HepG2 (cell line): Measurements from ENCODE around the gene TOLLIP. TPM values are rescaled to one million over a fixed set of nuclear protein-coding genes. Genes with fewer than 3 reads are reported as not detected.

Source experiments
- ARNT ChIP-seq: fragments of 450-650 bp; IDR thresholded peaks from 2 replicates; pipeline ENCODE4 v1.6.1; 2017
- ARNTL ChIP-seq: sonication (generic); formaldehyde crosslinking; IDR thresholded peaks from 2 replicates; pipeline ENCODE4 v1.4.0; 2020; ENCODE audit warnings: mild to moderate bottlenecking, missing genetic modification reagents
- DR1 ChIP-seq: sonication (generic); formaldehyde crosslinking; IDR thresholded peaks from 2 replicates; pipeline ENCODE4 v1.8.0; 2021; ENCODE audit warnings: mild to moderate bottlenecking, missing genetic modification reagents, inconsistent platforms
- ERF ChIP-seq: IDR thresholded peaks from 2 replicates; pipeline ENCODE4 v1.6.1; 2018; ENCODE audit warnings: missing biosample characterization, missing genetic modification reagents
- GLI4 ChIP-seq: sonication (generic); formaldehyde crosslinking; IDR thresholded peaks from 2 replicates; pipeline ENCODE4 v1.5.1; 2020; ENCODE audit warnings: missing genetic modification reagents, mild to moderate bottlenecking, moderate library complexity, borderline replicate concordance
- HCFC1 ChIP-seq: fragments of 150-350 bp; IDR thresholded peaks from 2 replicates; pipeline ENCODE4 v1.6.1; 2014; ENCODE audit warnings: low read depth, low read length
- HOXA7 ChIP-seq: sonication (generic); formaldehyde crosslinking; IDR thresholded peaks from 2 replicates; pipeline ENCODE4 v1.8.1; 2022; ENCODE audit warnings: mild to moderate bottlenecking, missing genetic modification reagents, moderate library complexity
- KLF16 ChIP-seq, 2 experiments: sonication (generic) in 1 of 2; formaldehyde crosslinking in 1 of 2; IDR thresholded peaks; 2 replicates each; pipeline versions ENCODE4 v1.6.1 to v1.8.0; 2016 to 2023; ENCODE audit warnings: missing genetic modification reagents in 2 of 2, missing compliant biosample characterization in 1 of 2
- MATR3 ChIP-seq: sonication (generic); formaldehyde crosslinking; IDR thresholded peaks from 2 replicates; pipeline ENCODE4 v1.4.0; 2020; ENCODE audit warnings: missing genetic modification reagents
- MEF2D ChIP-seq: sonication (generic); formaldehyde crosslinking; IDR thresholded peaks from 2 replicates; pipeline ENCODE4 v1.5.1; 2020; ENCODE audit warnings: mild to moderate bottlenecking, missing genetic modification reagents
- MXD4 ChIP-seq: IDR thresholded peaks from 2 replicates; pipeline ENCODE4 v1.6.1; 2016; ENCODE audit warnings: mild to moderate bottlenecking, missing biosample characterization, missing genetic modification reagents
- RFX5 ChIP-seq: IDR thresholded peaks from 2 replicates; pipeline ENCODE4 v1.6.1; 2011; ENCODE audit warnings: low read depth, low read length, improper control_type of control experiment
- ZBTB43 ChIP-seq: sonication (generic); formaldehyde crosslinking; conservative IDR thresholded peaks from 2 replicates; pipeline ENCODE4 v1.4.0; 2020; ENCODE audit warnings: missing genetic modification reagents
- ZNF225 ChIP-seq: sonication (generic); formaldehyde crosslinking; IDR thresholded peaks from 2 replicates; pipeline ENCODE4 v1.4.0; 2020; ENCODE audit warnings: mild to moderate bottlenecking, missing genetic modification reagents
- ZNF232 ChIP-seq: sonication (generic); formaldehyde crosslinking; IDR thresholded peaks from 2 replicates; pipeline ENCODE4 v1.4.0; 2020; ENCODE audit warnings: missing genetic modification reagents, borderline replicate concordance
- ZNF335 ChIP-seq: sonication (generic); formaldehyde crosslinking; IDR thresholded peaks from 2 replicates; pipeline ENCODE4 v1.4.0; 2020; ENCODE audit warnings: missing genetic modification reagents
- ZNF432 ChIP-seq: sonication (generic); formaldehyde crosslinking; IDR thresholded peaks from 2 replicates; pipeline ENCODE4 v1.5.0; 2020; ENCODE audit warnings: missing genetic modification reagents, mild to moderate bottlenecking, borderline replicate concordance
- ZNF576 ChIP-seq: sonication (generic); formaldehyde crosslinking; IDR thresholded peaks from 2 replicates; pipeline ENCODE4 v1.4.0; 2020; ENCODE audit warnings: mild to moderate bottlenecking, missing genetic modification reagents
- ZNF749 ChIP-seq: sonication (generic); formaldehyde crosslinking; IDR thresholded peaks from 2 replicates; pipeline ENCODE4 v1.8.0; 2022; ENCODE audit warnings: mild to moderate bottlenecking, missing genetic modification reagents, moderate library complexity, borderline replicate concordance
- polyA plus RNA-seq, 8 experiments: library from polyadenylated mRNA; depleted of rRNA in 3 of 8; stranded (reverse) in 7 of 8; unstranded in 1 of 8; fragments of >200 nt; fragmentation: Illumina TruSeq in 4 of 8; extraction: Trizol in 4 of 8; gene quantifications; 2 replicates each; pipeline versions ENCODE4 v1.2.1 to v1.2.3, GENCODE V29; 2011 to 2016; ENCODE audit warnings: low read depth in 4 of 8, missing spikeins in 1 of 8, mixed read lengths in 1 of 8; ENCODE audit not compliant: insufficient read depth in 1 of 8
- total RNA-seq, 5 experiments: library from RNA; depleted of rRNA; stranded (reverse); fragments of >200 nt; fragmentation: Illumina TruSeq; extraction: Trizol; gene quantifications; 2 replicates each; pipeline ENCODE4 v1.2.3, GENCODE V29; 2016; ENCODE audit warnings: low read depth in 1 of 5
- TF ChIP-seq, protein P1 (sequence below): sonication (generic); formaldehyde crosslinking; IDR thresholded peaks from 2 replicates; pipeline ENCODE4 v1.4.0; 2020; ENCODE audit warnings: mild to moderate bottlenecking, missing genetic modification reagents, borderline replicate concordance
- TF ChIP-seq, protein P2 (sequence below): sonication (generic); formaldehyde crosslinking; IDR thresholded peaks from 2 replicates; pipeline ENCODE4 v1.5.0; 2020; ENCODE audit warnings: mild to moderate bottlenecking, missing genetic modification reagents

Gene TOLLIP
- total and polyA plus RNA-seq, 2 of the 13 experiments (the other 11 are each of a cell fraction or from before 2014, with no cell fraction given) = 25.9 to 47.5 TPM

DNA sequence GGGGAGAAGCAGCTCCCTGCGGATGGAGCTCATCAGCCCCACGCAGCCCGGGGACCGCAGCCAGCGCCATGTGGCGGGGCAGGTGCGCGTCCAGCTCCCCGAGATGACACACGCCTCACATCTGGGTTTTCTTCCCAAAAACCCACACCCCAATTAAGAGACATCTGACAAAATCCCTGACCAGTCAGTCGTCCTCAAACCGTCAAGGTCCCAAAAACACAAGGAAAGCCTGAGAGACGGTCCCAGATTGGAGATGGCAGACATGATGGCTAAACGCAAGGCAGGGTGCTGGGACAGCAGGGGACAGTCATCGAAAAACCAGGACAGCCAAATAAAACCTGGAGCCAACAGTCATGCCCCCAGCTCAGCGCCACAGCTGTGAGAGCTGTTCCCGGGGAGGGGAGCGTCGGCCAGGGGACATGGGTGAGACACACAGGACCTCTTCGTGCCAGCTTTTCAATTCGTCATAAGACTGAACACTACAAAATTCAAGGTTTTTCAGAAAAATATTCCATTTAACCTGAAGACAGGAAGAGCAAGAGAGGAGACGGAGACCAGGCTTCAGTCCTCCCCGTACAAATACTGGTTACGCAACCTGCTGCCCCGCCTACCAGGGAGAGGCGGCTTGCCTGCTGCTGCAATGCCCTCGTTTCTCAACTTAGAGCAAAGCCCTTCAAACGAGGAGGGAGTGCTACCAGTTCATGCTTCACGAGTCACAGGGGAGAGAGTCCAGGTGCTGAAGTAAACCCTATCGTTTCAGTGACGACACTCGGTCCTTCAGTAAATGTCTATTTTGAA is 10.5 kb downstream of the TOLLIP start (continued):
- TF ChIP-seq MATR3 (CRISPR knock-in tag) (no peak), ERF (peak; percentile 87), HOXA7 (CRISPR knock-in tag) (no peak), ZNF225 (CRISPR knock-in tag) (no peak), ZNF576 (CRISPR knock-in tag) (no peak), RFX5 (no peak), ZNF232 (CRISPR knock-in tag) (0 out of 2 replicates have a peak, but pooled peaks have one; percentile 62), ZNF335 (CRISPR knock-in tag) (peak; percentile 25; the same call in 1 of the 2 replicates), HCFC1 (no peak), ARNTL (CRISPR knock-in tag) (peak; percentile 73), ZNF432 (no peak), MEF2D (CRISPR knock-in tag) (peak; percentile 81), MXD4 (CRISPR knock-in tag) (no peak), GLI4 (no peak), ZBTB43 (CRISPR knock-in tag) (peak; percentile 68; the same call in 1 of the 2 replicates), DR1 (CRISPR knock-in tag) (no peak), KLF16 (CRISPR knock-in tag; IDR thresholded peaks at IDR 0.05) (peak in 1 of 2 experiments; percentile 89; a peak in 2 of 4 replicates), ARNT (no peak), ZNF749 (CRISPR knock-in tag) (no peak)
- TF ChIP-seq, protein P1, sequence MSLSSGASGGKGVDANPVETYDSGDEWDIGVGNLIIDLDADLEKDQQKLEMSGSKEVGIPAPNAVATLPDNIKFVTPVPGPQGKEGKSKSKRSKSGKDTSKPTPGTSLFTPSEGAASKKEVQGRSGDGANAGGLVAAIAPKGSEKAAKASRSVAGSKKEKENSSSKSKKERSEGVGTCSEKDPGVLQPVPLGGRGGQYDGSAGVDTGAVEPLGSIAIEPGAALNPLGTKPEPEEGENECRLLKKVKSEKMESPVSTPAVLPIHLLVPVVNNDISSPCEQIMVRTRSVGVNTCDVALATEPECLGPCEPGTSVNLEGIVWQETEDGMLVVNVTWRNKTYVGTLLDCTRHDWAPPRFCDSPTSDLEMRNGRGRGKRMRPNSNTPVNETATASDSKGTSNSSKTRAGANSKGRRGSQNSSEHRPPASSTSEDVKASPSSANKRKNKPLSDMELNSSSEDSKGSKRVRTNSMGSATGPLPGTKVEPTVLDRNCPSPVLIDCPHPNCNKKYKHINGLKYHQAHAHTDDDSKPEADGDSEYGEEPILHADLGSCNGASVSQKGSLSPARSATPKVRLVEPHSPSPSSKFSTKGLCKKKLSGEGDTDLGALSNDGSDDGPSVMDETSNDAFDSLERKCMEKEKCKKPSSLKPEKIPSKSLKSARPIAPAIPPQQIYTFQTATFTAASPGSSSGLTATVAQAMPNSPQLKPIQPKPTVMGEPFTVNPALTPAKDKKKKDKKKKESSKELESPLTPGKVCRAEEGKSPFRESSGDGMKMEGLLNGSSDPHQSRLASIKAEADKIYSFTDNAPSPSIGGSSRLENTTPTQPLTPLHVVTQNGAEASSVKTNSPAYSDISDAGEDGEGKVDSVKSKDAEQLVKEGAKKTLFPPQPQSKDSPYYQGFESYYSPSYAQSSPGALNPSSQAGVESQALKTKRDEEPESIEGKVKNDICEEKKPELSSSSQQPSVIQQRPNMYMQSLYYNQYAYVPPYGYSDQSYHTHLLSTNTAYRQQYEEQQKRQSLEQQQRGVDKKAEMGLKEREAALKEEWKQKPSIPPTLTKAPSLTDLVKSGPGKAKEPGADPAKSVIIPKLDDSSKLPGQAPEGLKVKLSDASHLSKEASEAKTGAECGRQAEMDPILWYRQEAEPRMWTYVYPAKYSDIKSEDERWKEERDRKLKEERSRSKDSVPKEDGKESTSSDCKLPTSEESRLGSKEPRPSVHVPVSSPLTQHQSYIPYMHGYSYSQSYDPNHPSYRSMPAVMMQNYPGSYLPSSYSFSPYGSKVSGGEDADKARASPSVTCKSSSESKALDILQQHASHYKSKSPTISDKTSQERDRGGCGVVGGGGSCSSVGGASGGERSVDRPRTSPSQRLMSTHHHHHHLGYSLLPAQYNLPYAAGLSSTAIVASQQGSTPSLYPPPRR (CRISPR knock-in tag) = 0 out of 2 replicates have a peak, but pooled peaks have one; percentile 59
- TF ChIP-seq, protein P2, sequence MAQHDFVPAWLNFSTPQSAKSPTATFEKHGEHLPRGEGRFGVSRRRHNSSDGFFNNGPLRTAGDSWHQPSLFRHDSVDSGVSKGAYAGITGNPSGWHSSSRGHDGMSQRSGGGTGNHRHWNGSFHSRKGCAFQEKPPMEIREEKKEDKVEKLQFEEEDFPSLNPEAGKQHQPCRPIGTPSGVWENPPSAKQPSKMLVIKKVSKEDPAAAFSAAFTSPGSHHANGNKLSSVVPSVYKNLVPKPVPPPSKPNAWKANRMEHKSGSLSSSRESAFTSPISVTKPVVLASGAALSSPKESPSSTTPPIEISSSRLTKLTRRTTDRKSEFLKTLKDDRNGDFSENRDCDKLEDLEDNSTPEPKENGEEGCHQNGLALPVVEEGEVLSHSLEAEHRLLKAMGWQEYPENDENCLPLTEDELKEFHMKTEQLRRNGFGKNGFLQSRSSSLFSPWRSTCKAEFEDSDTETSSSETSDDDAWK (CRISPR knock-in tag) = no peak
